Inflammatory macrophage treated with lipopolysaccharide for 1 hour (primary cell): ENCODE data around the gene CDKN3.
A peak's percentile ranks its signal among the peaks of the same experiment; 100 is the strongest.

Experiments
- DNase-seq, 2 donors: peaks; one replicate each; pipeline ENCODE4 v3.0.0-alpha.2; 2020 to 2022

The CDKN3 gene, protein sequence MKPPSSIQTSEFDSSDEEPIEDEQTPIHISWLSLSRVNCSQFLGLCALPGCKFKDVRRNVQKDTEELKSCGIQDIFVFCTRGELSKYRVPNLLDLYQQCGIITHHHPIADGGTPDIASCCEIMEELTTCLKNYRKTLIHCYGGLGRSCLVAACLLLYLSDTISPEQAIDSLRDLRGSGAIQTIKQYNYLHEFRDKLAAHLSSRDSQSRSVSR

DNA sequence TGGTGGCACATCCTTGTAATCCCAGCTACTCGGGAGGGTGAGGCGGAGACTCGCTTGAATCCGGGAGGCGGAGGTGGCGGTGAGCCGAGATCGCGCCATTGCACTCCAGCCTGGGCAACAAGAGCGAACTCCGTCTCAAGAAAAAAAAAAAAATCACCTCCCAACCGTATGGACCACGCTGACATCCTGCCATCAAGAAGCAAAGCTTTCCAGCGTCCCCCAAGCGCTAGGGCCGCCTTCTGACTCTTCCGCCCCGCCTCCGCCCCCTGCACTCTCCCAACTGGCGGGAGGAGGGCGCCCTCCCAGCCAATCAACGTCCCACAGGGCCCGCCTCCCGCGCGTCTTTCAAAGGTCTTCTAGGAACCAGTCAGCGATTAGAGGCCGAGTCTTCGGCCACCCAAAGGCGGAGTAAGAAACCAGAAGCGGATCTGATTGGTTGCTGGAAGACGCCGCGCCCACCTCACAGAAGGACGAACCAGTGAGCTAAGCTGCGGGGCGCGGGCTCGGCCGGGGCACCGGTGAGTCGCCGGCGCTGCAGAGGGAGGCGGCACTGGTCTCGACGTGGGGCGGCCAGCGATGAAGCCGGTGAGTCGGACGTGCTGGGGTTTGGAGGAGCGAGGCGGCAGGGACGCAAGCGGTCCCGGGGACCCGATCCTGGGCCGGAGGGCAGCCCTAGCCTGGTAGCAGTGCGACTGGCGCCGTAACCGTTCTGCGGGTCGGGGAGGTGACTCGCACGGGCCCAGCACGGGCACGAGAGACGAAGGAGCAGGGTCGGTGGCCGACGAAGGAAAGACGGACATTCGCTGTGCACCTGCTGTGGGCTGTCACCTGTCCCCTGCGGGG lies at the start of gene CDKN3:
Gene CDKN3 (plus strand): TSS at position 515 of the 843 bp plus-strand sequence. CDS start 62 bp downstream, at position 577.
- peak; percentile 98 to 100 for DNase-seq

DNA sequence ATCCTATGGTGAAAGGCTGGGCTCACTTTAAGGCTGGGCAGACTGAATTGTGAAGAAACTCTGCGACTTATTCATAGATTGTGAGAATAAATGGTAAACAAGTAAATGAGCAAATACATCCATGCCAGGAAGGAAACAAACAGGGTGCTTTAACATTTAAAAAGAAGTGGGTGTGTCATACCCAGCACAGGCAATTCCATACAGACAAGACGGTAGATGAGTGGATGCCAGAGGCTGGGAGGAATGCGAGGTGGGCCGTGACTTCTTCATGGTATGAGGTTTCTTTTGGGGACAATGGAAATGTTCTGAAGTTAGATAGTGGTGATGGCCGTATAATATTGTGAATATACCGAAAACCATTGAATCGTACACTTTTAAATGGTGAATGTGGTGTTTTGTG lies 49.8 kb upstream of the CDKN3 start:
- DNase-seq: no peak

DNA sequence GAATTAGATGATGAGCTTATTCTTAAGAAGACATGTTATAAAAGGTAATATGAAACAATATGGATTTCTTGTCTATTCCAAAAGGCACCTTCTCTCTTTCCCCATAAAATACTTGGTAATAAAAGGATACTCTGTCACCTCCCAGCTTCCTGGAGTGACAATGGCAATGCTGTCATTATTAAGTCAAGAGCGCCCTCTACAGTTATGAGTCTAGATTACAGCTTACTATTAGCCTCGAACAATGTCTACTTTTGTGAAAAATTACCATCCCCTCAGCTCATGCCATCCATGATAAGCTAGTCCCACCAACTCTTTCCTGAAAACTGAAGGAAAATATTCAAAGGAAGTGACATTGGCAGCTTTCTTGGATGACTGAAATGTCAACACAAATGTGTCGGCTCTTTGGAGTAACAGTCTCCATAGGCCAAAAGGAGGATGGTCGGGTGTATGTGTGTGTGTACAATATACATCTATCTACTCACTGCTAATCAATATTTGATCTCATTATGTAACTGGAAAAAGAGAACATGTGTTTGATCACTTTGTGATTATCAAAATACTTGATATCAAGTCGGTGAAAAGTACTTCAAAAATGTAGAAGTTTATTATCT lies 48.7 kb upstream of the CDKN3 start:
- peak; percentile 36 to 86 for DNase-seq

DNA sequence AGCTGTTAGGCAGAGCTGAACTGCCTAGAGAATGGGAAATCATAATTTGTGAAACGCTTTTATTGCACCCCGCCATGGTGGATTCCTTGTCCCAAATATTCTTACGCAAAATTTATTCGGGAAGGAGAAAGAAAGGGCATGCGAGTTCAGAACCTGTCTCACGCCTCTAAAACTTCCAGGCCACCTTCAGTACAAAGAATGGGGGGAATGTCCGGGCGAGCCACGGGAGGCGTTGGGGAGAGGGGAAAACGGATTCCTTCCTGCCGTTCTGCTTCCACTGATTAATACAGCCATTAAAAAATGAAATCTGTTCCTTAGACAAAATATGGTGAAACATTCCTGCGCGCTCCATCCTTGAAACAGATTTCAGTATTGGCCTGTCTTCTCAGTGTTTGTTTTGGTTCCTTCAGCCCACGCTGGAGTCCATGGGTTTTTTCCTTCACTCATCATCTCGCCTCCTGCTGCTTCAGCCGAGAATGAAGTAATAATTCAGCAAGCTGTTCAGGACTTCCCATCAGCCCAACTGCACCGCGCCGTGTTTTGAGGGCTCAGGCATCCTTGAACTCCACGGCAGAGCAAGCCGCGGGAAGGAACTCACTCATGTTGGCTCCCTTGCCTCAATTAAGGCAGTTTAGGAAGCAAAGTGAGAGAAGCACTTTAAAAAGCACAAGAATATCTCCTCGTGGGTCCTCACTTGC lies 47.7 kb upstream of the CDKN3 start:
- peak in 1 of 2 donors; percentile 5 for DNase-seq

DNA sequence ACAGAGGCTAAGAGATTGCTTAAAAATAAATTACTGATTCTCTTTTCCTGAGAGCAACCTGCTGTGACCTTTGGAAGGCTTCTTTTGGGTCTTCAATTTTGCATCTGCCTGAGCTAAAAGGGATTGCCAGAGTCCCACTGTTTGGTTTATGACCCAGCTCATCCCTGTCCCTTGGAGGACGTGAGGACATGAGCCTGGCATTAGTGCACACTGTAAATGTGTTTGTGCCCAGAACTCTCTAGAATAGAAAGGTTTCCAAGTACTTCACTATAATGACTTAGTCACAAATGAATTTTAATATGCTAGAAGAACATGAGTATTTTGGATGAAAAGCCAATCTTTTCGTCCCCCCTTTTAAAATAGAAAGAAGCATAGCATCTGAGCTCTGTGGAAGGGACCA lies 47.1 kb upstream of the CDKN3 start:
- no peak for DNase-seq

DNA sequence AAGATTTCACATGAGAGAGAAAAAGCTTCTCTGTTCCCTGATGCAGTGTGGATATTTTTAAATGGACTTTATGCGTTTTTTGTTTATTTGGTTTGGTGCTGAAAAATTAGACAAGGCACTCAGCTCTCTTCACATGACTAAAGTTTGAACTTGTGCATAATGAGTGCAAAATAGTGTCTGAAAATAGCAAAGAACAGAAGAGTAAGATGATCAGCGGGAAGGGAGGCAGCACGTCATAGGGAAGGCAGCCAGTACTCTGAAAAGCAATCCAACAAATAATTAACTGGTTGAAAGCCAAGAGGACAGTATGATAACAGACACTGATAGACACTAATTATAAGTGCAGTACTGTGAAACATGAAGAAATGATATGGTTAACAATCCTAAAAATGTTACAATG lies 46.6 kb upstream of the CDKN3 start:
- DNase-seq: no peak

DNA sequence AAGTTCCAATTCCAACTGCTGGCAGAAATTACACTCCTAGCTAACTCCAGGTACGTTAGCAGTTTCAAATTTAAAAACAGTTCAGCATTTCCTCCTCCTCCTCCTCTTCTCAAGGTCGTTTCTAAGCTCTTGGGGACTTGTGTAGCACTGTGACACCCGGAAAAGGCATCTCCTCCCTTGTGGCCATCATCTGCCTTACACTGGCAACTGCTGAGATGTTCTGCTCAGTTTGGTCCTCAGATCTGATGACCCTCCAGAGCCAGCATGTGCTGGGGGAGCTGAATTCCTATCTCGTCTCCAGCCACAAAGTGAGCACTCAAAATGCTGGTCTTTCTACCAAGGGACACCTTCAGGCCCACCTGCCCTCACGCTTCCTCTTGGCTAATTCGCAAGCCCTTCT lies 43.5 kb upstream of the CDKN3 start:
- no peak for DNase-seq

DNA sequence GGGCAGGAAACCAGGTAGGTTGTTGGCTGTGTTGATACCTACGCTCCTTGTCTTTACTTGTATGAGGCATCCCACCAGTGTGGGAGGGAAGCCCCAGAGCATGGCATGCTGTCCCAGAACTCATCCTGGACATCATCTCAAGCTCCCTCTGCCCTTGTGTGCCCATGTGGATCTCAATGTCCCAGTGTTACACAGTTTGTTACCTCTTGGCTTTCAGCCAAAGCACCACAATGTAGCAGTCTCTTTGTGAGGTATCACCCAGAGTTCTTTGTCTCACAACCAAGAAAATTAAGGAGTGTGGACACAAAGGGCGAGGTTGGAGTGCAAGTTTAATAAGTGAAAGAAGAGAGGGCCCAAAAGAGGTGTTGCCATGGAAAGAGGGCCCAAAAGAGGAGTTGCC lies 43.1 kb upstream of the CDKN3 start:
- no peak for DNase-seq

DNA sequence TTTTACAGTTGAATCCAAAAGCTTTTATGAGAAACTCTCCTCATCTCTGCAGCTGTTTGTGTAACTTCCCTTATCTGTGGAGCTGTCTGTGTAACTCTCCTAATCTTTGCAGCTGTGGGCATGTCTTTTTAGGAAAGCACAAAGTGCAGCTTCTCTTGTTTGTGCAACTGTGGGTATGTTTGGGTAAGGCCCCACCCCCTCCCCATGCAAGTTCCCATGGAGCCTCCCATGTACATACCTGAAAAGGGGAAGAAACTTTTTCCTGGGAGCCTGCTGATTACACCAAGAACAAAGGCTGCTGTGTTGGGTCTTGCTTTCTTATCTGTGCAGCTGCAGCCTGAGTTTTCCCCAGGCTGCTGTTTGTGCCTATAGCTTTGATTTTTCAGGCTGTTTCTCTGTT lies 42.7 kb upstream of the CDKN3 start:
- DNase-seq: peak; percentile 6 to 54

DNA sequence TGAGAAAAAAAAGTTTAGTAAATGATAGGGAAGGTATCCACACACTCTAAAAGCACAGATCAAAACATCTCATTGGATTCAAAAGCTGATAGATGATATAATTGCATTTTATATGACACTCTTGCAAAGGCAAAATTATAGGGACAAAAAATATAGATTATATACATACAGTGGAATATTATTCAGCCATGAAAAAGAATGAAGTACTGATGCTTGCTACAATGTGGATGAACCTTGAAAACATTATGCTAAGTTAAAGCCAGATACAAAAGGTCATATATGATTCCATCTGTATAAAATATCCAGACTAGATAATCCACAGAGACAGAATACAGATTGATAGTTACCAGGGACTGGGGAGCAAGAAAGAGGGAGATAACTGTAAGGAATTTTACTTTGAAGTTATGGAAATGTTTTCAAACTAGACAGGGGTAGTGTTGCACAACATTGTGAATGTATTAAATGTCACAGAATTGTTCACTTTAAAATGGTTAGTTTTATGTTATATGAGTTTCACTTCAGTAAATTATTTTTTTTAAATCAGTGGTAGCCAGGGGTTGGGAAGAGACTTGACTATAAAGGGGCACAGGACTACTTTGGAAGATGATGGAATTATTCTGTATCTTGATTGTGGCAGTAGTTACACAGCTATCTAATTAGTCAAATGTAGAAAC lies 41.7 kb upstream of the CDKN3 start:
- no peak for DNase-seq

DNA sequence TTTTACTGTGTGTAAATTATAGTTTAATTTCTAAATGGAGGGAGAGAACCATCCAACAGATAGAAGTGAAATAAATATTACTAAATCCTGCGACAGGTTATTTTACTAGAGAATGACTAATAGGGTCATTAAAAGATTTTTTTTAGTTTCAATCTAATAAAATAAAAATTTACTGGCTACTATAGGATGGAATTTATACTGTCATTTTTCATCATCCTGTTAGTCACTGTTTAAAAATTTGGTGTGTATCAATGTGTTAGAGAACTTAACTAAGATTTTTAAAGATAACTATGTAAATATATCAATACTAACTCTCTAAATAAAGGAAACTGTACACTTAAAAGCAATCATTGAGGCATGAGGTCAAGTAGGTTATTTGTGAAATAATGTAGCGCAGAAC lies 41.1 kb upstream of the CDKN3 start:
- DNase-seq: no peak

DNA sequence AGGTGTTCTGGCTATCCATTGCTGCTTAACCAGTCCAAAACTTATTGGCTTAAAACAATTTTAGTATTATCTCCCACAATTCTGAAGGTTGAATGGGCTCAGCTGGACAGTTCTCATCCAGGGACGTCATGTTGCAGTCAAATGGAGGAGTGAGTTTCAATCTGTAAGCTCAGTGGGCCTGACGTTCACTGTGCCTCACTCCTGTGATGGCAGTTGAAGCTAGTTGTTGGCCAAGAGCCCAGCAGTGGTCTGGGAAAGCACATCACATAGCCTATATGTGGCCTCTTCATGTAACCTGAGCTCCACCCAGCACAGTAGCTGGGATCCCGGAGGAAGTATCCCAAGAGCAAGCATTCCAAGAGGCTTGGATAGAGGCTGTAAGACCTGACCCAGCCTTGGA lies 40.6 kb upstream of the CDKN3 start:
- no peak for DNase-seq

DNA sequence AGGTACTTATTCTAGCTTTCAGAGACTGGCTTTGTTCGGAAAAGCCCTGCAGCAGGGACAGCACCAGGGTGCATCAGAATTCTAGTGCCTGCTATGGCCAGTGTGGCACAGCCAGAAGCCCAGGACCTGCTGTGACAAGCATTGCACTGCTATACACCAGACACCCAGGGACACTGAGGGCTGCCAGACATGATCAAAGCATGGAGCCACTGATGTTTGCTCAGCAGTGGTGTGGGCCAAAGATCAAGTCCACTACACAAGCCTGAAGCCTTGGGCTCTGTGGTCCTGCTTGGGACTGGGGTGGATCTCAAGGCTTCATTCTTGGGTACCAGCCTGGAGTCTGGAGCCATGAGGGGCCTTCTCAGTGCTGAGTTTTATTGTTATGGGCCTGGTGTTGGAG lies 36.1 kb upstream of the CDKN3 start:
- DNase-seq: no peak

DNA sequence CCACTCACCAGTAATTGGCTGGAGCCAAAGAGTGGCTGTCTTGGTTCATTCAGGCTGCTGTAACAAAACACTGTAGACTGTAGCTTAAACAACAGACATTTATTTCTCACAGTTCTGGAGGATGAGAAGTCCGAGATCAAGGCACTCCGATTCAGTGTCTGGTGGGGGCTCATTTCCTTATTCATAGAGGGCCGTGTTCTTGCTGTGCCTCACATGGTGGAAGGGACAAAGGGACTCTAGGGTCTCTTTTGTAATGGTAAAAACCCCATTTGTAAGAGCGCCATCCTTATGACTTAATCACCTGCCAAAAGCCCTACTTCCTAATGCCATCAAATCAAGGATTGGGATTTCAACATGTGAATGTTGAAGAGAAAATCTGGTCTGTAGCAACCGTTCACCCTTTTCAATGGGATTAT lies 34.7 kb upstream of the CDKN3 start:
- DNase-seq: no peak

DNA sequence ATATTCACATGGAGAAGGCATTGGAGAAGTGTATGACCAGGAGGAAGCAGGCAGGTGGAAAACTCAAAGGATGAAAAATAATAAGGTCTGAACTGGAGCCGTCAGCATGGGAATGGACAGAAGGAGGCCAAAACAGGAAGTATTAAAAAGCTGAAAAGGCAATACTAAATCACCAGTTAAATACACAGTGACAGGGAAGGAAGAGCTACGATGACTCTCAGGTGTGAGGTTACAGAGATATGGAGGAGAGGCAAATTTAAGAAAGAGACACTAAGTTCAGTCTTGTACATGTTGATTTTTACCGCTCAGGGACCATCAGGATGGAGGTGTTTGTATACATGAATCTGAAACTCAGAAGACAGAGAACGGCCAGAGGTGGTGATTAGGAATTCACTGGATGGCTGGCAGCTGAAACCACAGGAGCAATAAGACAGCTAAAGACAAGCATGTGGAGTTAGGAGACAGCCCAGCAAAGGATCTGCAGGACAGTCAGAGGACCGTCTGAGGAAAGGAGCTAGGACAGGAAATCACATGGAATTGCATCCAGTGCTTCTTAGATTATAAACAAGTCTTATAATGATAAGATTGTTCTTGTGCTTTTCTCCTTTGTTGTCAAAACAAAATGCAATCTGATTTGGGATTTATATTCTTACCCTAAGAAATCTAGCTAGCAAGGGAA lies 33.9 kb upstream of the CDKN3 start:
- DNase-seq: no peak

DNA sequence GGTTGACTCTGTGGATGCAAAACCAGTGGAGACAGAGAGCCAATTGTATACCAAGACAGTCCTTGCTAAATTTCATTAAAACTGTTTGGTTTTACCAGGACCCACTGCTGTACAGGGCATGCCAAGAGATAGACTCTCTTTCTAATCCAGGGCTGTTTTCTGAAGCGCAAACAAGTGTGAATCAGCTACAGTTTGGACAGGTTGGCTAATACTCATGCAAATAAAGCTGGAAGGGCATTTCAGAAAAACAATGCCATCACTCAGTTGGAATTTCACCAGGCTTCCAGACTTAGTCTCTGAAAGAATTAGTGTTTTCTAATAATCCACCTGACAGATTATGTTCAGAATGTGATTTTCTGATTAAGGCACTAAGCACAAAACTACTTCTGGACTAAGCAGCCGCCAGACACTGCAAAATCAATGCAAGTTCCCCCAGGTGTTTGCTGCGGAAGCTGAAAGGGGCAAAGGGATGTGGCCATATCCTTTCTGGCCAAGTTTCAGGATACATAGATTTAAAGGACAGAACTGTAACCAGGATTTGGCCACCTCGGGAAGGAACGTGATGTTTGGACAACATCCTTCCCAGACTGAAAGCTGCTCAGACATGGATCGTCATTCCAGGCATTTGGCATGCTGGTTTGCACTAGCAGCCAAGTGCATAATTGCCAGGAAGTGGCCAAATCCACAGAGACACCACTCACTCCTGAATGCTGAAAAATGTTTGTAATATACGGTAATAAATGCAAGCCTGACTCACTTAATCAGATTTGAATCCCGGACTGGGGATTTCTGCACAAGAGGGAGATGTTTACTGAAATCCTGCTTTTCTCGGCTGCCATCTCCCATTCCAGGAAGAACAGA lies 32.0 kb upstream of the CDKN3 start:
- no peak for DNase-seq

DNA sequence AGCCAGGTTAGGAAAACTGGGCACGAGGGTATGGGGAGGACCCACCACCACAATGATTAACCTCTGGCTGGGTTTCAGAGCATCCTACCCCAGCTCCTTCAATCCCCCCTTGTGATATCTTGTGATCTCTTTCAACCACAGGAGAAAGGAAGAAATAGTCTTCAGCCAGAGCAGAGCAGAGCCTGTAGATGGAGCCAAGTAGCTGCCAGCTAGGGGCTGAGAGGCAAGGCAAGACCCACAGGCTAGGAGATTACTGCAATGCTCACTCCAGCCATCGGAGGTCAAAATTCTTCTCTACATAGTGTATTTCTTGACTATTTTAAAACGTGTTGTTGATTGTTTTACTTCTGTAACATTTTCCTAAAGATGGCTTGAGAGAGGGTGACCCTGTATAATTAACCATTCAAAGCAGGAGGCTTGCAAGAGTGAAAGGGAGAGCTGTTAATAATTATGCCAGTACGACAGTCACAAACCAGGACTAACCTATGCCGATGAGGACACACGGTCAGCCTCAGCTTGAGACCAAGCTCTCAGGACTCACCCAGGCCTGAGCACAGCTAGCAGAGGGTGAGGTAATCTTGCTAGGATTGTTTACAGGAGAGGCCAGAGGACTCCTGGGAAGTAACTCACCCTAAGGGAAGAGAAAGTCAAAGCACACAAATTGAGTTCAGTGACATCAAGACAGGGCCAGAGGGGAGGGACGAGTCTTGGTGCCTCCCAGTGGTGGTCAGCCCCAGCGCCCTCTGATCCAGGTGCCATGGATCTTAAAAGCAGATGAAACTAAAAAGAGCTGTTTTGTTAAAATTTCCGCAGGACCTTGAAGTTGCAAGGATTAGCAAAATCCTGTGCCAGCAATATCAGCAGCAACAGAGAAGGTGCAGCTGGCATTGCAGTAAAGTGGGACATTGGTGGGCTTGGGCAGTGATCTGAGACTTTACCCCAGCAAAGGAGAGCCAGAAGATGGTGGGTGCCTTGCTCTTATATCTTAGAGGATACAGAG lies 29.8 kb upstream of the CDKN3 start:
- DNase-seq: no peak

DNA sequence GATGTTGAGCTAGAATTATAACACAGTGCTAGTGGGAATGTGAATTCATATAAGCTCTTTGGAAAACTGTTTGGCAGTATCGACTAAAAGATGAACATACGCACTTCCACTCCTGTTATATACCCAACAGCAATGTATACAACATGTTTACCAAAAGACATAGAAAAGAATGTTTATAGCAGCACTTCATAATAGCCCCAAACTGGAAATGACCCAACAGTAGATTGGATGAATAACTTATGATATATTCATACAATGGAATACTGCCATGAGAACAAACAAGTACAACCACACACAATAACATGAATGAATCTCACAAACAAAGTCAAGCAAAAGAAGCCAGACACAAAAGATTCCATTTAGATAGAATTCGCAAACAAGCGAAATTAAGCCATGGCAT lies 28.5 kb upstream of the CDKN3 start:
- no peak for DNase-seq

DNA sequence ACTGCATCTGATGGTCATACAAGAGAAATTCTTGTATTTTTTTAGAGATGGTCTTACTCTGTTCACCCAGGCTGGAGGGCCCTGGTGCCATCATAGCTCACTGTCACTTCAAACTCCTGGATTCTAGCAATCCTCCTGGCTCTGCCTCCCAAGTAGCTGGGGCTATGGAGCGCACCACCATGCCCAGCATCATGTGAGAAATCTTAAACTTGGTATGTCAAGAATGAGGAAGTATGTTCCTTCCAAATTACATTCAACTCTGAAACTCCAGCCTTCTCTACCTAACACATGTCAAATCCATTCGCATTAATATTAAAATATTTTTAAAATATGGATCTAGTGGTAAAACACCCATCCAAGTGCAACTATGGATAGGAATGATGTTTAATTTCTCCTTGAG lies 27.5 kb upstream of the CDKN3 start:
- DNase-seq: no peak
